Panc1 (cell line): ENCODE data around the gene PRRX2.
"Not testable (repeated sequence)": the region's sequence is repeated elsewhere in the genome, so short reads cannot be mapped to it uniquely, and the experiment has no call there.

ENCODE experiments used
- POLR2AphosphoS5 ChIP-seq: IDR thresholded peaks from 2 replicates; pipeline ENCODE4 v1.6.1; 2012; ENCODE audit warnings: mild to moderate bottlenecking, low read depth, low read length, moderate library complexity
- SIN3A ChIP-seq: IDR thresholded peaks from 2 replicates; pipeline ENCODE4 v1.6.1; 2012; ENCODE audit warnings: low read depth, mild to moderate bottlenecking, low read length, moderate library complexity, borderline replicate concordance; ENCODE audit not compliant: insufficient read depth
- TF ChIP-seq, protein P1 (sequence below): fragments of 450-650 bp; IDR thresholded peaks from 2 replicates; pipeline ENCODE4 v1.5.1; 2017; ENCODE audit warnings: mild to moderate bottlenecking
- TF ChIP-seq, protein P2 (sequence below), 2 experiments: IDR thresholded peaks; 2 replicates each; pipeline ENCODE4 v1.6.1; 2011 to 2012; ENCODE audit warnings: low read depth in 2 of 2, control low read depth in 1 of 2, low read length in 1 of 2, mild to moderate bottlenecking in 1 of 2, moderate library complexity in 1 of 2; ENCODE audit not compliant: insufficient read depth in 1 of 2

DNA sequence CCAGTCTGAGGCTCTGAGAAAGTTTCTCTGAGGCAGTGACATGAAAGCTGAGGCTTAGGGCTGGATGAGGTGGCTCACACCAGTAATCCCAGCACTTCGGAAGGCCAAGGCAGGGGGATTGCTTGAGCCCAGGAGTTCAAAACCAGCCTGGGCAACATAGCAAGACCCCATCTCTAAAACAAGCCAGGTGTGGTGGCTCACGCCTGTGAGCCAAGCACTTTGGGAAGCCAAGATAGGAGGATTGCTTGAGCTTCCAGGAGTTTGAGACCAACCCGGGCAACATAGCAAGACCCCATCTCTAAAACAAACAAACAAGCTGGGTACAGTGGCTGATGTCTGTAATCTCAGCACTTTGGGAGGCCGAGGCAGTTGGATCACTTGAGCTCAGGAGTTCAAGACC is 83.6 kb downstream of the PRRX2 start:
- TF ChIP-seq, protein P1, sequence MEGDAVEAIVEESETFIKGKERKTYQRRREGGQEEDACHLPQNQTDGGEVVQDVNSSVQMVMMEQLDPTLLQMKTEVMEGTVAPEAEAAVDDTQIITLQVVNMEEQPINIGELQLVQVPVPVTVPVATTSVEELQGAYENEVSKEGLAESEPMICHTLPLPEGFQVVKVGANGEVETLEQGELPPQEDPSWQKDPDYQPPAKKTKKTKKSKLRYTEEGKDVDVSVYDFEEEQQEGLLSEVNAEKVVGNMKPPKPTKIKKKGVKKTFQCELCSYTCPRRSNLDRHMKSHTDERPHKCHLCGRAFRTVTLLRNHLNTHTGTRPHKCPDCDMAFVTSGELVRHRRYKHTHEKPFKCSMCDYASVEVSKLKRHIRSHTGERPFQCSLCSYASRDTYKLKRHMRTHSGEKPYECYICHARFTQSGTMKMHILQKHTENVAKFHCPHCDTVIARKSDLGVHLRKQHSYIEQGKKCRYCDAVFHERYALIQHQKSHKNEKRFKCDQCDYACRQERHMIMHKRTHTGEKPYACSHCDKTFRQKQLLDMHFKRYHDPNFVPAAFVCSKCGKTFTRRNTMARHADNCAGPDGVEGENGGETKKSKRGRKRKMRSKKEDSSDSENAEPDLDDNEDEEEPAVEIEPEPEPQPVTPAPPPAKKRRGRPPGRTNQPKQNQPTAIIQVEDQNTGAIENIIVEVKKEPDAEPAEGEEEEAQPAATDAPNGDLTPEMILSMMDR, result not testable (repeated sequence)
- not testable (repeated sequence) for TF ChIP-seq SIN3A, POLR2AphosphoS5
- TF ChIP-seq, protein P2, sequence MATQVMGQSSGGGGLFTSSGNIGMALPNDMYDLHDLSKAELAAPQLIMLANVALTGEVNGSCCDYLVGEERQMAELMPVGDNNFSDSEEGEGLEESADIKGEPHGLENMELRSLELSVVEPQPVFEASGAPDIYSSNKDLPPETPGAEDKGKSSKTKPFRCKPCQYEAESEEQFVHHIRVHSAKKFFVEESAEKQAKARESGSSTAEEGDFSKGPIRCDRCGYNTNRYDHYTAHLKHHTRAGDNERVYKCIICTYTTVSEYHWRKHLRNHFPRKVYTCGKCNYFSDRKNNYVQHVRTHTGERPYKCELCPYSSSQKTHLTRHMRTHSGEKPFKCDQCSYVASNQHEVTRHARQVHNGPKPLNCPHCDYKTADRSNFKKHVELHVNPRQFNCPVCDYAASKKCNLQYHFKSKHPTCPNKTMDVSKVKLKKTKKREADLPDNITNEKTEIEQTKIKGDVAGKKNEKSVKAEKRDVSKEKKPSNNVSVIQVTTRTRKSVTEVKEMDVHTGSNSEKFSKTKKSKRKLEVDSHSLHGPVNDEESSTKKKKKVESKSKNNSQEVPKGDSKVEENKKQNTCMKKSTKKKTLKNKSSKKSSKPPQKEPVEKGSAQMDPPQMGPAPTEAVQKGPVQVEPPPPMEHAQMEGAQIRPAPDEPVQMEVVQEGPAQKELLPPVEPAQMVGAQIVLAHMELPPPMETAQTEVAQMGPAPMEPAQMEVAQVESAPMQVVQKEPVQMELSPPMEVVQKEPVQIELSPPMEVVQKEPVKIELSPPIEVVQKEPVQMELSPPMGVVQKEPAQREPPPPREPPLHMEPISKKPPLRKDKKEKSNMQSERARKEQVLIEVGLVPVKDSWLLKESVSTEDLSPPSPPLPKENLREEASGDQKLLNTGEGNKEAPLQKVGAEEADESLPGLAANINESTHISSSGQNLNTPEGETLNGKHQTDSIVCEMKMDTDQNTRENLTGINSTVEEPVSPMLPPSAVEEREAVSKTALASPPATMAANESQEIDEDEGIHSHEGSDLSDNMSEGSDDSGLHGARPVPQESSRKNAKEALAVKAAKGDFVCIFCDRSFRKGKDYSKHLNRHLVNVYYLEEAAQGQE (IDR thresholded peaks at IDR 0.05; ENCODE audit: insufficient read depth in 1 of 2, low read depth in 2 of 2, low read length in 1 of 2), result not testable (repeated sequence)
